HG02571 (cell line): ENCODE measurements around the gene ZSWIM1.
A peak's percentile ranks its signal among the peaks of the same experiment; 100 is the strongest.

Source experiments
- ATAC-seq: cut with Tn5 transposase; IDR thresholded peaks from one replicate; pipeline ENCODE4 v1.9.1; 2021; ENCODE audit warnings: mild to moderate bottlenecking, moderate library complexity; ENCODE audit not compliant: unreplicated experiment

The ZSWIM1 gene

GRCh38 chr20:45907219-45907948, 26.4 kb downstream of the ZSWIM1 start:
- no peak for ATAC-seq

GRCh38 chr20:45908084-45908483, 27.1 kb downstream of the ZSWIM1 start:
- no peak for ATAC-seq

- no peak for ATAC-seq
Measured at GRCh38 chr20:45909336-45909808, 28.3 kb downstream of the ZSWIM1 start.

GRCh38 chr20:45909817-45910669, 29.0 kb downstream of the ZSWIM1 start:
- ATAC-seq = no peak

- ATAC-seq = peak; percentile 80
Measured at GRCh38 chr20:45910670-45911485, 29.9 kb downstream of the ZSWIM1 start.

- ATAC-seq = no peak
Measured at GRCh38 chr20:45911486-45912343, 30.7 kb downstream of the ZSWIM1 start, which contains the start of gene PLTP. TSS of gene PLTP (minus strand) at chr20:45912155. CDS start at chr20:45911452, 703 bp downstream.

- no peak for ATAC-seq
Measured at GRCh38 chr20:45912344-45912682, 31.3 kb downstream of the ZSWIM1 start.

- no peak for ATAC-seq
Measured at GRCh38 chr20:45913116-45913515, 32.1 kb downstream of the ZSWIM1 start.

- no peak for ATAC-seq
Measured at GRCh38 chr20:45917790-45918141, 36.7 kb downstream of the ZSWIM1 start.

GRCh38 chr20:45918182-45918737, 37.2 kb downstream of the ZSWIM1 start:
- no peak for ATAC-seq

- ATAC-seq = no peak
Measured at GRCh38 chr20:45918779-45919537, 37.9 kb downstream of the ZSWIM1 start.

GRCh38 chr20:45919542-45920399, 38.7 kb downstream of the ZSWIM1 start:
- no peak for ATAC-seq

- ATAC-seq = no peak
Measured at GRCh38 chr20:45920462-45921336, 39.7 kb downstream of the ZSWIM1 start.

- ATAC-seq = no peak
Measured at GRCh38 chr20:45921337-45922189, 40.5 kb downstream of the ZSWIM1 start.

- ATAC-seq = no peak
Measured at GRCh38 chr20:45924391-45925261, 43.6 kb downstream of the ZSWIM1 start.
